ENCODE data around the gene RERE.

Gene RERE

DNA sequence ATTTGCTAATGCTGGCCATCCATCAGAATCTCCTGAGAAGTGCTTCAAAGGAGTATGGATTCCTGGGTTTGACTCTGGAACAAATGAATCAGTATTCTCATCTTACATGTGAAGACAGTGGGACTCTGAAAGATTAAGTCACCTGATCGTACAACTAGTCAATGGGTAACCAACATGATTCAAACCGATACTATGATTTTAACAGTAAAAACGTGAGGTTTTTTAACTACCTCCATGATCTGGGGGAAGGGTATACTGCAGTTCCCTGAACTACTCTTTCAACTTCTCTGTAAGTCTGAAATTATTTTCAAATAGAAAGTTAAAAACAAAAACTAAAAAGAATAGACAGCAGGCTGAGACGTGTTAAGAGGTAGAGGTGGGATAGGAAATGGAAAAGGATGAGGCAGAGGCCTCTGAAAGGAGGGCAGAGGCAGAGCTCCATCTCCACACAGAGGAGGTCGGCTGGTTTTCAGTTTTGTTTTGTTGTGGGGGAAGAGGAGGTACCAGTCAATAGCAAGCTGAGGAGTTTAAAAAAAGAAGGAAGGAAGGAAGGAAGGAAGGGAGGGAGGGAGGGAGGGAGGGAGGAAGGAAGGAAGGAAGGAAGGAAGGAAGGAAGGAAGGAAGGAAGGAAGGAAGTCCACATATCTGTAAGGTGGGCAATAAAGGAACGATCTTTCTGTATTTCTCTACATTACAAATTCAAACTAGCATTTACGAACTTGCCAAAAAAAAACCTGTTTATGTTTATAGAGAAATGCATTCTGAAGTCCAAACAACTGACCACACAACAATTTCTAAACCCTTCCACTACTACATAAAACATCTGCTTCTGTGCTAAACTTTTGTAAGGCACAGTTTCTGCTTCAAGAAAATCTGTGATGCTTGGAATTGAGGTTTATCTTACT is 213.1 kb downstream of the RERE start:
- no peak for TF ChIP-seq TAF1 (IDR thresholded peaks at IDR 0.05; ENCODE audit: low read depth)
- TF ChIP-seq, protein P1, sequence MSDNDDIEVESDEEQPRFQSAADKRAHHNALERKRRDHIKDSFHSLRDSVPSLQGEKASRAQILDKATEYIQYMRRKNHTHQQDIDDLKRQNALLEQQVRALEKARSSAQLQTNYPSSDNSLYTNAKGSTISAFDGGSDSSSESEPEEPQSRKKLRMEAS (IDR thresholded peaks at IDR 0.05), result no peak
- no peak for TF ChIP-seq RAD21 (IDR thresholded peaks at IDR 0.05; ENCODE audit: low read depth)
- TF ChIP-seq CEBPB (IDR thresholded peaks at IDR 0.05), result no peak
- no peak for TF ChIP-seq TCF12 (IDR thresholded peaks at IDR 0.05; ENCODE audit: low read depth)
- TF ChIP-seq CREB1 (IDR thresholded peaks at IDR 0.05; ENCODE audit: low read depth), result no peak
- TF ChIP-seq YY1 (IDR thresholded peaks at IDR 0.05; ENCODE audit: low read depth), result no peak
- TF ChIP-seq, protein P2, sequence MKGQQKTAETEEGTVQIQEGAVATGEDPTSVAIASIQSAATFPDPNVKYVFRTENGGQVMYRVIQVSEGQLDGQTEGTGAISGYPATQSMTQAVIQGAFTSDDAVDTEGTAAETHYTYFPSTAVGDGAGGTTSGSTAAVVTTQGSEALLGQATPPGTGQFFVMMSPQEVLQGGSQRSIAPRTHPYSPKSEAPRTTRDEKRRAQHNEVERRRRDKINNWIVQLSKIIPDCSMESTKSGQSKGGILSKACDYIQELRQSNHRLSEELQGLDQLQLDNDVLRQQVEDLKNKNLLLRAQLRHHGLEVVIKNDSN (IDR thresholded peaks at IDR 0.05), result no peak
- TF ChIP-seq, protein P3, sequence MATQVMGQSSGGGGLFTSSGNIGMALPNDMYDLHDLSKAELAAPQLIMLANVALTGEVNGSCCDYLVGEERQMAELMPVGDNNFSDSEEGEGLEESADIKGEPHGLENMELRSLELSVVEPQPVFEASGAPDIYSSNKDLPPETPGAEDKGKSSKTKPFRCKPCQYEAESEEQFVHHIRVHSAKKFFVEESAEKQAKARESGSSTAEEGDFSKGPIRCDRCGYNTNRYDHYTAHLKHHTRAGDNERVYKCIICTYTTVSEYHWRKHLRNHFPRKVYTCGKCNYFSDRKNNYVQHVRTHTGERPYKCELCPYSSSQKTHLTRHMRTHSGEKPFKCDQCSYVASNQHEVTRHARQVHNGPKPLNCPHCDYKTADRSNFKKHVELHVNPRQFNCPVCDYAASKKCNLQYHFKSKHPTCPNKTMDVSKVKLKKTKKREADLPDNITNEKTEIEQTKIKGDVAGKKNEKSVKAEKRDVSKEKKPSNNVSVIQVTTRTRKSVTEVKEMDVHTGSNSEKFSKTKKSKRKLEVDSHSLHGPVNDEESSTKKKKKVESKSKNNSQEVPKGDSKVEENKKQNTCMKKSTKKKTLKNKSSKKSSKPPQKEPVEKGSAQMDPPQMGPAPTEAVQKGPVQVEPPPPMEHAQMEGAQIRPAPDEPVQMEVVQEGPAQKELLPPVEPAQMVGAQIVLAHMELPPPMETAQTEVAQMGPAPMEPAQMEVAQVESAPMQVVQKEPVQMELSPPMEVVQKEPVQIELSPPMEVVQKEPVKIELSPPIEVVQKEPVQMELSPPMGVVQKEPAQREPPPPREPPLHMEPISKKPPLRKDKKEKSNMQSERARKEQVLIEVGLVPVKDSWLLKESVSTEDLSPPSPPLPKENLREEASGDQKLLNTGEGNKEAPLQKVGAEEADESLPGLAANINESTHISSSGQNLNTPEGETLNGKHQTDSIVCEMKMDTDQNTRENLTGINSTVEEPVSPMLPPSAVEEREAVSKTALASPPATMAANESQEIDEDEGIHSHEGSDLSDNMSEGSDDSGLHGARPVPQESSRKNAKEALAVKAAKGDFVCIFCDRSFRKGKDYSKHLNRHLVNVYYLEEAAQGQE (IDR thresholded peaks at IDR 0.05; ENCODE audit: low read depth), result no peak
- TF ChIP-seq ZBTB7A (IDR thresholded peaks at IDR 0.05; ENCODE audit: low read depth), result no peak
- no peak for TF ChIP-seq EP300 (IDR thresholded peaks at IDR 0.05; ENCODE audit: borderline replicate concordance)
- TF ChIP-seq TEAD4 (IDR thresholded peaks at IDR 0.05), result no peak
- no peak for TF ChIP-seq EGR1 (IDR thresholded peaks at IDR 0.05)
- no peak for TF ChIP-seq NFIC (IDR thresholded peaks at IDR 0.05)
- no peak for TF ChIP-seq FOXM1 (IDR thresholded peaks at IDR 0.05; ENCODE audit: borderline replicate concordance, low read depth)

DNA sequence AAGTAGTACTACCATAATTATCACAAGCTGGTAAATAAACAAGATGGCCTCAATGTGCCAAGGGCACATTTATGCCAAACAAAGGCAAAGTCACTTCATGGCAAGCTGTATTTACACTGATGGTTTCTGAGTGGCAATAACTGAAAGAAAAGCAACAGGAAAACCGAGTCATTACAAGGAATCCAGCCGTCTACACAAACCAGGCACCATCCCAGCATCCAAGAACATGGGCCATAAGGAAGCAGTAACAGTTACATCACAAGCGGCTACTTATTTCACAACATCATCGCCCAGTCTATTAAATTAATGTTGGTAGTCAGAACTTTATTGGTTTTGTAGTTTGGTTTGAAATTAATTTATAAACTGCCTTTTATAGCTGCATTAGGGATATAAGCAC is 214.2 kb downstream of the RERE start:
- no peak for TF ChIP-seq CREB1 (IDR thresholded peaks at IDR 0.05; ENCODE audit: low read depth)
- TF ChIP-seq, protein P1 (IDR thresholded peaks at IDR 0.05), result no peak
- TF ChIP-seq ZBTB7A (IDR thresholded peaks at IDR 0.05; ENCODE audit: low read depth), result no peak
- no peak for TF ChIP-seq CEBPB (IDR thresholded peaks at IDR 0.05)
- no peak for TF ChIP-seq EGR1 (IDR thresholded peaks at IDR 0.05)
- TF ChIP-seq, protein P2 (IDR thresholded peaks at IDR 0.05), result no peak
- TF ChIP-seq EP300 (IDR thresholded peaks at IDR 0.05; ENCODE audit: borderline replicate concordance), result no peak

DNA sequence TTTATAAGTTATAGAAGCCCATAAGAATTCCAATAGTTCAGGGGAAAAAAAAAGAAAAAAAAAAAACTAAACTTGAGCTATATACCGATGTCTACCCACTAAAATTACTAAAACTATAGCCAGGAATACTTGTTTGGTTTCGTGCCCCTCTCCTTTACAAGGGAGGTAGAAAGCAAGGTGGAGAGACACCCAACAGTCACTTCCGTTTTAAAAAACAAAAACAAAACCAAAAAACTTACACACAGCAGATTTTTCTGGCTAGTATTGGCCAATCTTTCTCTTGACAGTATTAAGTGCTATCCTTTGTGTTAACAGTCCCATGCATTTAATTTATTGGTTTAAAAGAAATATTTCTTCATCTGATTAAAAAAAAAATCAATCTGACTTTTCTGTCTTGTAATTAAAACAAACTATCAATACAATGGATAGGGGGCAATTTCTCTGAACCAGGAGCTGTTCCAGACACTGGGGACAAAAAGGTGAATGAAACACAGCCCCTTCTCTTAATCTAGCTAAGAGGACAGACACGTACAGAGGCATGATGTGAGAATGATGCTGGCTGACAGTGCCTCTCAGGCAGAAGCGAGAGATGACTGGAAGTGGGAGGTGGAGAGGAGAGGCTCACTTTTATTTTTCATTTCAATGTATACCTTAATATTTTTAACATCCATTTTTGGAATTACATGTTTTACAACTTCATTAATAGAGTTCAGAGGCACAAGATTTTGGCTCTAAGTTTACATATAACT is 214.8 kb downstream of the RERE start:
- TF ChIP-seq YY1 (IDR thresholded peaks at IDR 0.05; ENCODE audit: low read depth) (no peak), TCF12 (IDR thresholded peaks at IDR 0.05; ENCODE audit: low read depth) (no peak), FOXM1 (IDR thresholded peaks at IDR 0.05; ENCODE audit: borderline replicate concordance, low read depth) (no peak), CREB1 (IDR thresholded peaks at IDR 0.05; ENCODE audit: low read depth) (no peak), EP300 (IDR thresholded peaks at IDR 0.05; ENCODE audit: borderline replicate concordance) (no peak), EGR1 (IDR thresholded peaks at IDR 0.05) (no peak), TEAD4 (IDR thresholded peaks at IDR 0.05) (no peak), ZBTB7A (IDR thresholded peaks at IDR 0.05; ENCODE audit: low read depth) (no peak), NFIC (IDR thresholded peaks at IDR 0.05) (no peak), CEBPB (IDR thresholded peaks at IDR 0.05) (no peak), TAF1 (IDR thresholded peaks at IDR 0.05; ENCODE audit: low read depth) (no peak), RAD21 (IDR thresholded peaks at IDR 0.05; ENCODE audit: low read depth) (no peak)
- TF ChIP-seq, protein P2 (IDR thresholded peaks at IDR 0.05), result no peak
- TF ChIP-seq, protein P1 (IDR thresholded peaks at IDR 0.05), result no peak
- TF ChIP-seq, protein P3 (IDR thresholded peaks at IDR 0.05; ENCODE audit: low read depth), result no peak

DNA sequence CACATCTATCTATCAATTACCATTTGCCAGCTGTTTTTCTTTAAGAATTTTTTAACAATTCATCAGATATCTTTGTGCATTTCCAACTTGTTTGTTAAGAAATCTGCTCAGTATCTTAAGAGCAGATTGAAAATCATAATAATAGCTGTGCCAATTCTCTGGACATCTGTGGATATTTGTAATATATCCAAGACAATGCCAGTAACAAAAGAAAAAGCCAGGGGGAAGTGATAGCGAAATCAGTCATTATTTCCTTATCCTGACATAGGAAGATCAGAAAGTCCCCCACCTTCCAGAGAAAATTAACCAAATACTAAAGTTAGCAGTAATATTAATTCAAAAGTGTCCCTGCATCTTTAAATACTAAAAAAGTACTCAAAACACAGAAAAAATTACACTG is 217.1 kb downstream of the RERE start:
- TF ChIP-seq, protein P3 (IDR thresholded peaks at IDR 0.05; ENCODE audit: low read depth), result no peak
- no peak for TF ChIP-seq TCF12 (IDR thresholded peaks at IDR 0.05; ENCODE audit: low read depth)
- no peak for TF ChIP-seq CEBPB (IDR thresholded peaks at IDR 0.05)
- TF ChIP-seq ZBTB7A (IDR thresholded peaks at IDR 0.05; ENCODE audit: low read depth), result no peak
- TF ChIP-seq, protein P2 (IDR thresholded peaks at IDR 0.05), result no peak
- TF ChIP-seq TEAD4 (IDR thresholded peaks at IDR 0.05), result no peak
- no peak for TF ChIP-seq FOXM1 (IDR thresholded peaks at IDR 0.05; ENCODE audit: borderline replicate concordance, low read depth)
- TF ChIP-seq CREB1 (IDR thresholded peaks at IDR 0.05; ENCODE audit: low read depth), result no peak
- TF ChIP-seq, protein P1 (IDR thresholded peaks at IDR 0.05), result no peak
- no peak for TF ChIP-seq RAD21 (IDR thresholded peaks at IDR 0.05; ENCODE audit: low read depth)
- no peak for TF ChIP-seq EGR1 (IDR thresholded peaks at IDR 0.05)
- TF ChIP-seq YY1 (IDR thresholded peaks at IDR 0.05; ENCODE audit: low read depth), result no peak
- no peak for TF ChIP-seq TAF1 (IDR thresholded peaks at IDR 0.05; ENCODE audit: low read depth)
- TF ChIP-seq EP300 (IDR thresholded peaks at IDR 0.05; ENCODE audit: borderline replicate concordance), result no peak

Measured in Ishikawa (cell line).